ENCODE data around the gene RUNX2.
"Not testable (repeated sequence)": the region's sequence is repeated elsewhere in the genome, so short reads cannot be mapped to it uniquely, and the experiment has no call there.

GRCh38 chr6:45467417-45467816 is 139.3 kb downstream of the RUNX2 start:
- not testable (repeated sequence) for TF ChIP-seq CTCF, POLR2A, POLR2AphosphoS5 (IDR thresholded peaks at IDR 0.05)
